Middle frontal gyrus (tissue), 1 donor: ENCODE results near the gene TSNAXIP1.

Experiments
- DNase-seq: peaks from one replicate; pipeline ENCODE4 v3.0.0-alpha.2; 2015; ENCODE audit warnings: low spot score; ENCODE audit errors: extremely low spot score

TSNAXIP1 gene

GRCh38 chr16:67782567-67783352, 23.9 kb upstream of the TSNAXIP1 start:
- DNase-seq = no peak

GRCh38 chr16:67783353-67783725, 23.4 kb upstream of the TSNAXIP1 start:
- no peak for DNase-seq

- no peak for DNase-seq
These were observed 20.2 kb upstream of the TSNAXIP1 start for GRCh38 chr16:67786491-67786890.

GRCh38 chr16:67790071-67790470, 16.6 kb upstream of the TSNAXIP1 start:
- no peak for DNase-seq

- DNase-seq = no peak
These were observed 10.5 kb upstream of the TSNAXIP1 start for GRCh38 chr16:67796099-67796718.

GRCh38 chr16:67800338-67800926, 6.3 kb upstream of the TSNAXIP1 start:
- no peak for DNase-seq

GRCh38 chr16:67801241-67801640, 5.4 kb upstream of the TSNAXIP1 start:
- no peak for DNase-seq

- DNase-seq = no peak
These were observed 4.8 kb upstream of the TSNAXIP1 start for GRCh38 chr16:67801883-67802282.

- no peak for DNase-seq
These were observed 2.8 kb upstream of the TSNAXIP1 start for GRCh38 chr16:67803894-67804293.

GRCh38 chr16:67804853-67805542, 1.7 kb upstream of the TSNAXIP1 start:
- DNase-seq = no peak

GRCh38 chr16:67805718-67806427, 816 bp upstream of the TSNAXIP1 start:
- DNase-seq = no peak

- no peak for DNase-seq
These were observed 526 bp downstream of the TSNAXIP1 start for GRCh38 chr16:67807148-67807682.

- no peak for DNase-seq
These were observed 5.2 kb downstream of the TSNAXIP1 start for GRCh38 chr16:67811899-67812298.

- no peak for DNase-seq
These were observed 7.9 kb downstream of the TSNAXIP1 start for GRCh38 chr16:67814567-67814966.

GRCh38 chr16:67820608-67821259, 14.0 kb downstream of the TSNAXIP1 start:
- DNase-seq = no peak

GRCh38 chr16:67822511-67822910, 15.8 kb downstream of the TSNAXIP1 start:
- no peak for DNase-seq

- DNase-seq = no peak
These were observed 18.4 kb downstream of the TSNAXIP1 start for GRCh38 chr16:67825119-67825518.

GRCh38 chr16:67825906-67826305, 19.2 kb downstream of the TSNAXIP1 start:
- DNase-seq = no peak

GRCh38 chr16:67828651-67829050, 22.0 kb downstream of the TSNAXIP1 start:
- DNase-seq = no peak

- DNase-seq = no peak
These were observed 26.3 kb downstream of the TSNAXIP1 start for GRCh38 chr16:67833030-67833414.
